Measurements from ENCODE around the gene INPP4A. TPM values are rescaled to one million over a fixed set of nuclear protein-coding genes. Genes with fewer than 3 reads are reported as not detected.

INPP4A gene
- total and polyA plus RNA-seq, 2 of the 13 experiments (the other 11 are each of a cell fraction or from before 2014, with no cell fraction given), result 10.1 to 10.9 TPM

DNA sequence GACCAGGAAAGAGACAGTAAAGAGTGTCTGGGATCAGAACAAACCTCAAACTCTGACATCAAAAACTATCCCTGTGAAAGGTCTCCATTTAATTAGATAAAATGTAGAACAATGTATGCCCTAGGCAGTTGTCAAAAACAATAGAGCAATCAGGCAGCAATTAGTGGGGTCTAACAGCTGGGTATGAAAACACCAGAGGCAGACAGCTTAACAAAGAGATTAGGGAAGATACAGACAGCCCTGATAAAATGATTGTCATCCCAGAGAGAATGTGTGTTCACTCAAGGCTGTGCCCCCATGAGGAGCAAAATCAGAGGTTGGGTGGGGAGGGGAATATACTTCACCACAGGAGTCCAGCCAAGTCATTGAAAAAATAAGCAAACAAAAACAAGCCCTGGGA lies 50.0 kb downstream of the INPP4A start:
- no peak overlapping the region for H3K9ac ChIP-seq (ENCODE audit: insufficient read depth, low read depth, low read length)
- no peak overlapping the region for H3K4me3 ChIP-seq (replicated peaks in 1 of 3; ENCODE audit: insufficient read depth in 1 of 3, low read depth in 2 of 3, low read length in 3 of 3)
- no peak overlapping the region for H2AFZ ChIP-seq (ENCODE audit: low read length)
- no peak for FAIRE-seq
- no peaks in the 10 kb centered on the region for H3K79me2 ChIP-seq (ENCODE audit: insufficient read depth, low read length)
- DNase-seq (ENCODE audit: low spot score), result no peak
- no TSS peak for BruUV-seq (replicated peaks)
- ATAC-seq, result no peak
- H3K27me3 ChIP-seq (ENCODE audit: control insufficient read depth in 1 of 2, insufficient read depth in 2 of 2, low read length in 2 of 2), result no peaks in the 10 kb centered on the region
- H3K4me1 ChIP-seq (ENCODE audit: insufficient read depth, low read length), result no peaks in the 10 kb centered on the region
- no peaks in the 10 kb centered on the region for H4K20me1 ChIP-seq (ENCODE audit: insufficient read depth, low read length)
- in situ Hi-C loops (cut with HindIII; ENCODE audit: extremely low pct_ligation_motif_present, low pct_unique_long_range_greater_than_20kb), result no loop called here
- no peak overlapping the region for H3K27ac ChIP-seq (ENCODE audit: extremely low read length, insufficient read depth, low read length)
- H3K36me3 ChIP-seq (replicated peaks in 1 of 2; ENCODE audit: control insufficient read depth in 1 of 2, insufficient read depth in 2 of 2, low read length in 2 of 2), result 0 out of 5 replicates have a peak, but pooled peaks cover 0 to 2% of the 10 kb centered on the region in 2 experiments
- H3K9me3 ChIP-seq (ENCODE audit: low read length), result peaks cover 18% of the 10 kb centered on the region
- ChIA-PET CTCF (ENCODE audit: low intra/inter-chr PET ratio, low total read pairs) (no interaction called here), POLR2A (no interaction called here)
- intact Hi-C loops (cut with micrococcal nuclease; ENCODE audit: unreplicated experiment), result no loop called here
- TF ChIP-seq, protein P1, sequence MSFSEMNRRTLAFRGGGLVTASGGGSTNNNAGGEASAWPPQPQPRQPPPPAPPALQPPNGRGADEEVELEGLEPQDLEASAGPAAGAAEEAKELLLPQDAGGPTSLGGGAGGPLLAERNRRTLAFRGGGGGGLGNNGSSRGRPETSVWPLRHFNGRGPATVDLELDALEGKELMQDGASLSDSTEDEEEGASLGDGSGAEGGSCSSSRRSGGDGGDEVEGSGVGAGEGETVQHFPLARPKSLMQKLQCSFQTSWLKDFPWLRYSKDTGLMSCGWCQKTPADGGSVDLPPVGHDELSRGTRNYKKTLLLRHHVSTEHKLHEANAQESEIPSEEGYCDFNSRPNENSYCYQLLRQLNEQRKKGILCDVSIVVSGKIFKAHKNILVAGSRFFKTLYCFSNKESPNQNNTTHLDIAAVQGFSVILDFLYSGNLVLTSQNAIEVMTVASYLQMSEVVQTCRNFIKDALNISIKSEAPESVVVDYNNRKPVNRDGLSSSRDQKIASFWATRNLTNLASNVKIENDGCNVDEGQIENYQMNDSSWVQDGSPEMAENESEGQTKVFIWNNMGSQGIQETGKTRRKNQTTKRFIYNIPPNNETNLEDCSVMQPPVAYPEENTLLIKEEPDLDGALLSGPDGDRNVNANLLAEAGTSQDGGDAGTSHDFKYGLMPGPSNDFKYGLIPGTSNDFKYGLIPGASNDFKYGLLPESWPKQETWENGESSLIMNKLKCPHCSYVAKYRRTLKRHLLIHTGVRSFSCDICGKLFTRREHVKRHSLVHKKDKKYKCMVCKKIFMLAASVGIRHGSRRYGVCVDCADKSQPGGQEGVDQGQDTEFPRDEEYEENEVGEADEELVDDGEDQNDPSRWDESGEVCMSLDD (CRISPR knock-in tag; IDR thresholded peaks at IDR 0.05; ENCODE audit: borderline replicate concordance), result no peak
- peak; percentile 73; the same call in 1 of the 2 replicates for TF ChIP-seq ZFP1 (CRISPR knock-in tag; IDR thresholded peaks at IDR 0.05)
- no peak for TF ChIP-seq ZBTB8A (CRISPR knock-in tag; IDR thresholded peaks at IDR 0.05; ENCODE audit: borderline replicate concordance, low read depth)
- H3K4me2 ChIP-seq (ENCODE audit: low read depth, low read length), result no peak overlapping the region

DNA sequence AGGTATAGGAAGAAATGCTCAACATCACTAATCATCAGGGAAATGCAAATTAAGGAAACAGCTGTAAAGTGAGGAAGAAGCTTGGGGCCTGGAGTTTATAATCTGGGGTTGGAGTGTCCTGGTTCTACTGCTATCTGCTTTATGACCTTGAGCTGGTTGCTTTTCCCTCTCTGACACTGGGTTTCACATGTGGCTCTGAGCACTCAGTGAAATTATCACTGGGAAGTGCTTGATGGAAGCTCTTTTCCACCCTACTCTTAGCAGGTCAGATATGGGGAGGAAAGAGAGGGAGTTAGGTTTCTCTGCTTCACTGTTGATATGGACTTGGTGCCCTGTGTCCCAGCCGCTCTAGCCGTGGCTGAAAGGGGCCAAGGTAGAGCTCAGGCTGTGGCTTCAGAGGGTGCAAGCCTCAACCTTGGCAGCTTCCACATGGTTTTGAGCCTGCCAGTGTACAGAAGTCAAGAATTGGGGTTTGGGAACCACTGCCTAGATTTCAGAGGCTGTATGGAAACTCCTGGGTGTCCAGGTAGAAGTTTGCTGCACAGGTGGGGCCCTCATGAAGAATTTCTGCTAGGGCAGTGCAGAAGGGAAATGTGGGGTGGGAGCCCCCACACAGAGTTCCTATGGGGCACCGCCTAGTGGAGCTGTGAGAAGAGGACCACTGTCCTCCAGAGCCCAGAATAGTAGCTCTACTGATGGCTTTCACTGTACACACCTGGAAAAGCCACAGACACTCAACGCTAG lies 52.3 kb downstream of the INPP4A start:
- CTCF ChIA-PET (ENCODE audit: low intra/inter-chr PET ratio, low total read pairs), result no interaction called here
- WGBS (ENCODE audit: low lambda C conversion rate), result 93% methylated on average over 4 of the region's 4 CpGs
- TF ChIP-seq ZSCAN31 (CRISPR knock-in tag; IDR thresholded peaks at IDR 0.05; ENCODE audit: low read depth) (no peak), ZFP82 (CRISPR knock-in tag; IDR thresholded peaks at IDR 0.05; ENCODE audit: borderline replicate concordance) (no peak), NFYC (CRISPR knock-in tag; IDR thresholded peaks at IDR 0.05) (no peak), JUNB (CRISPR knock-in tag; IDR thresholded peaks at IDR 0.05; ENCODE audit: borderline replicate concordance) (no peak), CHD4 (IDR thresholded peaks at IDR 0.05; ENCODE audit: borderline replicate concordance, low read length) (no peak), MEF2D (CRISPR knock-in tag; IDR thresholded peaks at IDR 0.05) (no peak), STAT5B (CRISPR knock-in tag; IDR thresholded peaks at IDR 0.05) (no peak)
- TF ChIP-seq, protein P2, sequence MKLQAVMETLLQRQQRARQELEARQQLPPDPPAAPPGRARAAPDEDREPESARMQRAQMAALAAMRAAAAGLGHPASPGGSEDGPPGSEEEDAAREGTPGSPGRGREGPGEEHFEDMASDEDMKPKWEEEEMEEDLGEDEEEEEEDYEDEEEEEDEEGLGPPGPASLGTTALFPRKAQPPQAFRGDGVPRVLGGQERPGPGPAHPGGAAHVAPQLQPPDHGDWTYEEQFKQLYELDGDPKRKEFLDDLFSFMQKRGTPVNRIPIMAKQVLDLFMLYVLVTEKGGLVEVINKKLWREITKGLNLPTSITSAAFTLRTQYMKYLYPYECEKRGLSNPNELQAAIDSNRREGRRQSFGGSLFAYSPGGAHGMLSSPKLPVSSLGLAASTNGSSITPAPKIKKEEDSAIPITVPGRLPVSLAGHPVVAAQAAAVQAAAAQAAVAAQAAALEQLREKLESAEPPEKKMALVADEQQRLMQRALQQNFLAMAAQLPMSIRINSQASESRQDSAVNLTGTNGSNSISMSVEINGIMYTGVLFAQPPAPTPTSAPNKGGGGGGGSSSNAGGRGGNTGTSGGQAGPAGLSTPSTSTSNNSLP (IDR thresholded peaks at IDR 0.05; ENCODE audit: low read depth, low read length), result no peak
- TF ChIP-seq, protein P3, sequence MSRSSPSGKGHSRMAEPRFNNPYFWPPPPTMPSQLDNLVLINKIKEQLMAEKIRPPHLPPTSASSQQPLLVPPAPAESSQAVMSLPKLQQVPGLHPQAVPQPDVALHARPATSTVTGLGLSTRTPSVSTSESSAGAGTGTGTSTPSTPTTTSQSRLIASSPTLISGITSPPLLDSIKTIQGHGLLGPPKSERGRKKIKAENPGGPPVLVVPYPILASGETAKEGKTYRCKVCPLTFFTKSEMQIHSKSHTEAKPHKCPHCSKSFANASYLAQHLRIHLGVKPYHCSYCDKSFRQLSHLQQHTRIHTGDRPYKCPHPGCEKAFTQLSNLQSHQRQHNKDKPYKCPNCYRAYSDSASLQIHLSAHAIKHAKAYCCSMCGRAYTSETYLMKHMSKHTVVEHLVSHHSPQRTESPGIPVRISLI (CRISPR knock-in tag; IDR thresholded peaks at IDR 0.05; ENCODE audit: borderline replicate concordance), result no peak

More for the DNA sequence above, 52.3 kb downstream of the INPP4A start:
- ATAC-seq (no peak), DNase-seq (ENCODE audit: low spot score) (no peak), FAIRE-seq (no peak)
- Histone ChIP-seq H3K4me2 (ENCODE audit: low read depth, low read length) (no peak overlapping the region), H3K4me3 (replicated peaks in 1 of 3; ENCODE audit: insufficient read depth in 1 of 3, low read depth in 2 of 3, low read length in 3 of 3) (no peak overlapping the region), H3K79me2 (ENCODE audit: insufficient read depth, low read length) (no peaks in the 10 kb centered on the region), H2AFZ (ENCODE audit: low read length) (no peak overlapping the region), H3K36me3 (replicated peaks in 1 of 2; ENCODE audit: control insufficient read depth in 1 of 2, insufficient read depth in 2 of 2, low read length in 2 of 2) (no peaks in the 10 kb centered on the region), H3K9ac (ENCODE audit: insufficient read depth, low read depth, low read length) (no peak overlapping the region), H3K9me3 (ENCODE audit: low read length) (peaks cover 18% of the 10 kb centered on the region), H4K20me1 (ENCODE audit: insufficient read depth, low read length) (no peaks in the 10 kb centered on the region), H3K27me3 (ENCODE audit: control insufficient read depth in 1 of 2, insufficient read depth in 2 of 2, low read length in 2 of 2) (no peaks in the 10 kb centered on the region), H3K27ac (ENCODE audit: extremely low read length, insufficient read depth, low read length) (no peak overlapping the region), H3K4me1 (ENCODE audit: insufficient read depth, low read length) (no peaks in the 10 kb centered on the region)
- POLR2A ChIA-PET, result no interaction called here
- in situ Hi-C loops (cut with HindIII; ENCODE audit: extremely low pct_ligation_motif_present, low pct_unique_long_range_greater_than_20kb), result no loop called here
- BruUV-seq (replicated peaks), result no TSS peak
- intact Hi-C loops (cut with micrococcal nuclease; ENCODE audit: unreplicated experiment), result no loop called here
